ENCODE measurements around the gene EDEM2. TPM values are rescaled to one million over a fixed set of nuclear protein-coding genes. Genes with fewer than 3 reads are reported as not detected.
"Not testable (repeated sequence)": the region's sequence is repeated elsewhere in the genome, so short reads cannot be mapped to it uniquely, and the experiment has no call there.

Gene EDEM2
- total RNA-seq, 2 experiments from 2014 or later: 29.7 to 30.5 TPM

DNA sequence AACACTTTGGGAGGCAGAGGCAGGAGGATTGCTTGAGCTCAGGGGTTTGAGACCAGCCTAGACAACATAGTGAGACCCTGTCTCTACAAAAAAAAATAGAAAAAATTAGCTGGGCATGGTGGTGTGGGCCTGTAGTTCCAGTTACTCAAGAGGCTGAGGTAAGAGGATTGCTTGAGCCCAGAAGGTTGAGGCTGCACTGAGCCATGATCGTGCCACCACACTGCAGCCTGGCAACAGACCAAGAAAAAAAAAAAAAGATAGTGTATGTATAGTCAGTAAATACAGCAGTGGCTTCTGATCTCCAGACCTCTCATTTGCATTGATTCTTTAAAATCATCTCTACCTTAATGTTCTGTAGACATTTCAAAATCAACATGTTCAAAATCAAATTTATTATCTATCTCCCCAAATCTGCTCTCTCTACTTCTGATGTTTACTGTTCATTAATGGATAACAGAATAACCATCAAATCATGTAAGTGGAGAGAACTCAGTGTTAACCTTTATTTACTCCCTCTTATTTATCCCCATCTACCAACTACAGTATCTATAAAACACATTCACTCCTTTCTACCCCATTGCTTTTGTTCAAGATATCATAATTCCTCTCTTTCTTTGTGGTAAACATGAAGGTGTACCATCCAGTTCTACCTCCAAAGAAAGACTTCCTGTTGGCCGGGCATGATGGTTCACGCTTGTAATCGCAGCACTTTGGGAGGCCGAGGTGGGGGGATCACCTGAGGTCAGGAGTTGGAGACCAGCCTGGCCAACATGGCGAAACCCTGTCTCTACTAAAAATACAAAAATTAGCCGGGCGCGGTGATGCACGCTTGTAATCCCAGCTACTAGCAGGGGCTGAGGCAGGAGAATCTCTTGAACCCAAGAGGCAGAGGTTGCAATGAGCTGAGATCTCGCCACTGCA, 32.4 kb upstream of the EDEM2 start:
- no peak overlapping the region for H3K27ac Mint-ChIP-seq
- H3K27me3 Mint-ChIP-seq: no peaks in the 10 kb centered on the region
- CTCF ChIA-PET: no interaction called here

DNA sequence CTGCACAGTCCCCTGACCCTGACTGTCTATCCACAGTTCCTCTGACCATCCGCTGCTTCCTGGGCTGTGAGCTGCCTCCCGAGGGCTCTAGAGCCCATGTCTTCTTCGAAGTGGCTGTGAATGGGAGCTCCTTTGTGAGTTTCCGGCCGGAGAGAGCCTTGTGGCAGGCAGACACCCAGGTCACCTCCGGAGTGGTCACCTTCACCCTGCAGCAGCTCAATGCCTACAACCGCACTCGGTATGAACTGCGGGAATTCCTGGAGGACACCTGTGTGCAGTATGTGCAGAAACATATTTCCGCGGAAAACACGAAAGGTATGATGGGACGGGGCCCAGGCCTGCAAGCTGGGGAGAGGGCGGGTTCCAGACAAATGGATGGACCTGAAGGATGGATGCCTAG, 29.0 kb upstream of the EDEM2 start:
- Mint-ChIP-seq H3K9me3 (no peaks in the 10 kb centered on the region), H3K27me3 (no peaks in the 10 kb centered on the region), H3K4me1 (peaks cover 13% of the 10 kb centered on the region), H3K4me3 (no peak overlapping the region), H3K27ac (no peak overlapping the region), H3K36me3 (ENCODE audit: low read depth) (no peaks in the 10 kb centered on the region)
- DNase-seq: no peak
- ChIA-PET CTCF (no interaction called here), POLR2A (interaction anchor here (1.0 kb wide), 1 partner anchor 105 kb away, joined by 4 read pairs; no protein-coding TSS in a partner anchor)

More for the DNA sequence above, 32.4 kb upstream of the EDEM2 start:
- no peaks in the 10 kb centered on the region for H3K9me3 Mint-ChIP-seq
- no peaks in the 10 kb centered on the region for H3K36me3 Mint-ChIP-seq (ENCODE audit: low read depth)
- DNase-seq: no peak
- POLR2A ChIA-PET: no interaction called here
- H3K4me3 Mint-ChIP-seq: no peak overlapping the region
- H3K4me1 Mint-ChIP-seq: no peaks in the 10 kb centered on the region

DNA sequence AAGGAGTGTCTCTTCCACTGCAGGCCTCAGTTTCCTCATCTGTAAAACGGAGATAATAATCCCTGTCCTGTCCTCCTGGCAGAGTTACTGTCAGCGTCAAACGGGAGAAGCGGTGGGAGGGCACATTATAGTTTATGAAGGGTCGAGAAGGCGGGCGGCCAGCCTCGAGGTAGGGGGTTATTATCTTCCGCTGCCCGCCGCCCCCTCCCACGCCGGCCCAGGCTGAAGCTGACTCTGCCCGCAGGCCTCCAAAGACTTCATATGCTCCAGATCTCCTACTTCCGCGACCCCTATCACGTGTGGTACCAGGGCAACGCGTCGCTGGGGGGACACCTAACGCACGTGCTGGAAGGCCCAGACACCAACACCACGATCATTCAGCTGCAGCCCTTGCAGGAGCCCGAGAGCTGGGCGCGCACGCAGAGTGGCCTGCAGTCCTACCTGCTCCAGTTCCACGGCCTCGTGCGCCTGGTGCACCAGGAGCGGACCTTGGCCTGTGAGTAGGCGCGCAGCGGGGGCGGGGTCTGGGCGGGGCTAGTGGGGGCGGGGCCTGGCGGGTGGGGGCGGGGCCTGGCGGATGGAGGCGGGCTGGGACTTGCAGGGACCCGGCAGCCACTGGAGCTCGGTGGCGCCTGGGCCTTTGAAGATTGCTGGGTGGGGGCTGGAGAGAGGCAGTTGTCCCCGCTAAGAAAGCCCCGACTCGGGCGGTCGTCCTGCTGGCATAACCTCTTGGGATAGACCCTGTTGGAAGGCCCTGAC, 27.5 kb upstream of the EDEM2 start:
- no peak overlapping the region for H3K4me3 Mint-ChIP-seq
- H3K27ac Mint-ChIP-seq: no peak overlapping the region
- H3K36me3 Mint-ChIP-seq (ENCODE audit: low read depth): no peaks in the 10 kb centered on the region
- no peak for DNase-seq
- peaks cover 13% of the 10 kb centered on the region for H3K4me1 Mint-ChIP-seq
- POLR2A ChIA-PET: no interaction called here
- CTCF ChIA-PET: no interaction called here
- H3K27me3 Mint-ChIP-seq: no peaks in the 10 kb centered on the region
- no peaks in the 10 kb centered on the region for H3K9me3 Mint-ChIP-seq

DNA sequence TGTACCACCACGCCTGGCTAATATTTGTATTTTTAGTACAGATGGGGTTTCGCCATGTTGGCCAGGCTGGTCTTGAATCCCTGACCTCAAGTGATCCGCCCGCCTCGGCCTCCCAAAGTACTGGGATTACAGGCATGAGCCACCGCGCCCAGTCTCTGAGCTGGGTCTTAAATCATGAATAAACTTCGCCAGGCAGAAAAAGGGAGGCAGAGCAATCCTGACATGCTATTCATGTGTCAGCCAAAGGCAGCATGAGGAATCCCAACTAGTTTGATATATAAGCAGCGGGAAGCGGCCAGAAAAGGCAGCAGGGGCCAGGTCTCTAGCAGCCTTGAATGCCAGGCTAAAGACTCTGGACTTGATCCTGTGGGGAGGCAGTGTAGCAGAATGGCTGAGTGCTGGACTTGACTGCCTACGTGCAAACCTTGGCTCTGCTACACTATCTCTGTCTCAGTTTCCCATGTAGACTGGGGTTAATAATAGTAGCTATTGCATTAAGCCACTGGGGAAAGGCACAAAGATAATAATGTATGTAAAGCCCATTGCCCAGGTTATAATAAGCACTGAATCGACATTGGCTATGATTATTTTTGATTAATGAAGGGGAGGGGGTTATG, 26.5 kb upstream of the EDEM2 start:
- no peak overlapping the region for H3K4me3 Mint-ChIP-seq
- peaks cover 13% of the 10 kb centered on the region for H3K4me1 Mint-ChIP-seq
- no peak for DNase-seq
- POLR2A ChIA-PET: interaction anchor here (0.5 kb wide), 1 partner anchor 945 kb away, joined by 3 read pairs; no protein-coding TSS in a partner anchor
- H3K9me3 Mint-ChIP-seq: no peaks in the 10 kb centered on the region
- H3K36me3 Mint-ChIP-seq (ENCODE audit: low read depth): no peaks in the 10 kb centered on the region
- H3K27me3 Mint-ChIP-seq: no peaks in the 10 kb centered on the region
- H3K27ac Mint-ChIP-seq: no peak overlapping the region
- CTCF ChIA-PET: no interaction called here

DNA sequence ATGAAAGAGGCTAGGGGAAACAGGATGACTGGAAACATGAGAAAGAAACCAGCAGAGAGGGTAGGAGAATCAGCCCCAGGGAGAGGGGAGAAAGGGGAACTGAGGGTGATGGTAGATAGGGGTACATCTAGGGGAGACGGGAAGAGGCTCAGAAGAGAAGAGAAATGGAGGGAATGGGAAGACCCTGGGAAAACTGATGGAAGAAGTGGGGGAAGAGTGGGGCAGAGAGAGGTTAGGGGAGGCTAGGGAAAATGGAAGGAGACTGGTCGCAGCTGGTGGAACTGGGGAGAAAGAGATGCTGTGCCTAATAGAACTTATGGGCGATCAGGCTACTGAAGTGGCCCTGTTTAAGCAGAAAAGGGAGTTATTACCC, 25.3 kb upstream of the EDEM2 start:
- H3K36me3 Mint-ChIP-seq (ENCODE audit: low read depth): no peaks in the 10 kb centered on the region
- H3K27me3 Mint-ChIP-seq: no peaks in the 10 kb centered on the region
- ChIA-PET CTCF (no interaction called here), POLR2A (no interaction called here)
- no peak overlapping the region for H3K27ac Mint-ChIP-seq
- no peaks in the 10 kb centered on the region for H3K9me3 Mint-ChIP-seq
- peak overlapping the region; percentile 48 for H3K4me3 Mint-ChIP-seq
- H3K4me1 Mint-ChIP-seq: peaks cover 13% of the 10 kb centered on the region
- DNase-seq: no peak

DNA sequence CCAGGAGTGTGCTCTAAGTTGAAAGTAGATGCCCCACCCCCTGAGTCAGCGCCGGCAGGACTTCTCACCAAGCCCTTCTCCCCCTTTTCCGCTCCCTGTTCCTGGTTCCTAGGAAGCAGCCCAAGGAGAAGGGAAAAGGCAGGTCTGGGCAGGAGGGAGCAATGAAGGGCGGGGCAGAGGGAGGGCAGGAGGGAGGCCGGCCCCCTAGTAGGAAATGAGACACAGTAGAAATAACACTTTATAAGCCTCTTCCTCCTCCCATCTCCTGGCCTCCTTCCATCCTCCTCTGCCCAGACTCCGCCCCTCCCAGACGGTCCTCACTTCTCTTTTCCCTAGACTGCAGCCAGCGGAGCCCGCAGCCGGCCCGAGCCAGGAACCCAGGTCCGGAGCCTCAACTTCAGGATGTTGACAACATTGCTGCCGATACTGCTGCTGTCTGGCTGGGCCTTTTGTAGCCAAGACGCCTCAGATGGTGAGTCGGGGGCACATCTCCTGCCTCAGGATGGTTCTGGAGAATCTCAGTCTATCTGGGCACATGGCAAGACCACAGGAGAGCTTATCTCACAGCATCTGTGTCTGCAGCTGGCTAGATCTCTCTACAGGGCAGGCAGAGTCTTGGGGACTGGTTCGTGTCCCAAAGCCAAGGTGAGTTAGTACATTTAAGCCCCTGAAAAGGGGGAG, 24.8 kb upstream of the EDEM2 start, which contains the start of gene PROCR:
Gene PROCR (plus strand): TSS at position 320 of the 681 bp plus-strand sequence. CDS start 83 bp downstream, at position 403.
- H3K27ac Mint-ChIP-seq: no peak within 1 kb of the TSS
- H3K4me3 Mint-ChIP-seq: peak within 1 kb of the TSS; percentile 48
- no peak for DNase-seq
- no peaks in the 10 kb centered on the region for H3K27me3 Mint-ChIP-seq
- no peaks in the 10 kb centered on the region for H3K9me3 Mint-ChIP-seq
- no peaks in the 10 kb centered on the region for H3K36me3 Mint-ChIP-seq (ENCODE audit: low read depth)
- ChIA-PET POLR2A (no interaction called here), CTCF (no interaction called here)
- peaks cover 13% of the 10 kb centered on the region for H3K4me1 Mint-ChIP-seq

DNA sequence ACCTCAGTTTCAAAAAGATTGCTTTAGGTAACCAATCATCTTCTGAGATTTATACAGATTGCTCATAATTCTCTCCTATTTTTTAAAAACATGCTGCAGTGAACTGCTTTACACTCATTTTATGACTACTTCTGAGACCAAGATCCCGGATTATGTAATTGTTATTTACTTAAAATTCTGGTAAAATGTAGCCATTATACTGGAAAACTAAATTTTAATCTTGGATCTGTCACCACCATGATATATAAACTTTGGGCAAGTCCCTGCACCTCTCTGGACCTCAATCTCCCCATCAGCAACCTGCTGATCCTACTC, 24.3 kb upstream of the EDEM2 start:
- no peak overlapping the region for H3K27ac Mint-ChIP-seq
- H3K36me3 Mint-ChIP-seq (ENCODE audit: low read depth): no peaks in the 10 kb centered on the region

DNA sequence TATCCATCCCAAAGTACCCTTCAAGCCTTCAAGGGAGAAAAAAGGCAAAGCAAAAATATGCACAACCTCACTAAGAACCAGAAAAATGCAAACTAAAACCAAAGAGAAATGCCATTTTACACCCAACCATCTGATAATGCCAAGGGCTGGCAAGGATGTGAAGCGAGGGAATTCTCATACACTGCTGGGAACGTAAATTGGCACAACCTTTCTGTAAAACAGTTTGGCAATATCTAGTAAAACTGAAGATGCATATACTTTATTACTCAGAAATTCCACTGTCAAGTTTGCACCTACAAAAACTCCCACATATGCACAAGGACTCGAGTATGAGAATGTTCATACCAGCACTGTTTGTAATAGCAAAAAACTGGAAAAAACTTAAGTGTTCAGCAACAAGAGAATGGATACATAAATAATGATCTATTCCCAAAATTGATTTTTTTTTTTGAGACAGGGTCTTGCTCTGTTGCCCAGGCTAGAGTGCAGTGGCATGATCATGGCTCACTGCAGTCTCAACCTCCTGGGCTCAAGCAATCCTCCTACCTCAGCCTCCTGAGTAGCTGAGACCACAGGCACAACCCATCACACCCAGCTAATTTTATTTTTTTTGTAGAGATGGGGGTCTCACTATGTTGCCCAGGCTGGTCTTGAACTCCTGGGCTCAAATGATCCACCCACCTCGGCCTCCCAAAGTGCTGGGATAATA, 21.7 kb upstream of the EDEM2 start:
- not testable (repeated sequence) for H3K27me3 Mint-ChIP-seq; H3K4me3 Mint-ChIP-seq; DNase-seq; H3K9me3 Mint-ChIP-seq; H3K27ac Mint-ChIP-seq; H3K36me3 Mint-ChIP-seq (ENCODE audit: low read depth)
- POLR2A ChIA-PET: interaction anchor here (1.6 kb wide), 1 partner anchor 22 kb away, joined by 5 read pairs; the partner anchor contains the start of gene EDEM2
- H3K4me1 Mint-ChIP-seq: peaks cover 16% of the 10 kb centered on the region
- CTCF ChIA-PET: interaction anchor here (1.0 to 1.4 kb wide), 2 partner anchors 22 to 72 kb away, joined by 4 read pairs; partner anchors contain the start of gene EDEM2

More for the DNA sequence above, 24.3 kb upstream of the EDEM2 start:
- peaks cover 13% of the 10 kb centered on the region for H3K4me1 Mint-ChIP-seq
- no peak overlapping the region for H3K4me3 Mint-ChIP-seq
- CTCF ChIA-PET: no interaction called here
- no peaks in the 10 kb centered on the region for H3K9me3 Mint-ChIP-seq
- no peak for DNase-seq
- no peaks in the 10 kb centered on the region for H3K27me3 Mint-ChIP-seq
- POLR2A ChIA-PET: no interaction called here

DNA sequence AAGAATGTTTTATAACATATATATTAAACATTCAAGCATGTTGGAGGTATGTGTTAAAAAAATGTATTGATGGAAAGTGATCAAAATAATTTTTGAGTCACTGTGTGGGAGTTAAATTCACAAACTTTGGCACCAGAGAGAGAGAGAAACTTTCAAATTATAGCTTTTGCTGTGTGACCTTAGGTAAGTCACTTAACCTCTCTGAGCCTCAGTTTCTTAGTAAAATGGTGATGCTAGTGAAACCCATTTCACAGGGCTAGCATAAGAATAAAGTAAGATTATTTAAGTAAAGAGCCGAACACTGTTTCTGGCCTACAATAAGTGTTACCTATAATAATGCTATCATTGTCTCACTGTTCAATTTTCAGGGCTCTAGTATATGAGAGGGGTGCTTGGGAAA, 20.7 kb upstream of the EDEM2 start:
- peaks cover 7% of the 10 kb centered on the region for H3K9me3 Mint-ChIP-seq
- CTCF ChIA-PET: interaction anchor here (0.7 to 1.4 kb wide), 3 partner anchors 21 to 83 kb away, joined by 3 to 4 read pairs (median 3); partner anchors contain the start of gene EDEM2
- POLR2A ChIA-PET: interaction anchor here (1.4 kb wide), 1 partner anchor 20 kb away, joined by 3 read pairs; the partner anchor contains the start of gene EDEM2
- no peak overlapping the region for H3K4me3 Mint-ChIP-seq
- no peak for DNase-seq
- H3K36me3 Mint-ChIP-seq (ENCODE audit: low read depth): peaks cover 6% of the 10 kb centered on the region
- peaks cover 11% of the 10 kb centered on the region for H3K27me3 Mint-ChIP-seq
- peaks cover 16% of the 10 kb centered on the region for H3K4me1 Mint-ChIP-seq
- no peak overlapping the region for H3K27ac Mint-ChIP-seq

DNA sequence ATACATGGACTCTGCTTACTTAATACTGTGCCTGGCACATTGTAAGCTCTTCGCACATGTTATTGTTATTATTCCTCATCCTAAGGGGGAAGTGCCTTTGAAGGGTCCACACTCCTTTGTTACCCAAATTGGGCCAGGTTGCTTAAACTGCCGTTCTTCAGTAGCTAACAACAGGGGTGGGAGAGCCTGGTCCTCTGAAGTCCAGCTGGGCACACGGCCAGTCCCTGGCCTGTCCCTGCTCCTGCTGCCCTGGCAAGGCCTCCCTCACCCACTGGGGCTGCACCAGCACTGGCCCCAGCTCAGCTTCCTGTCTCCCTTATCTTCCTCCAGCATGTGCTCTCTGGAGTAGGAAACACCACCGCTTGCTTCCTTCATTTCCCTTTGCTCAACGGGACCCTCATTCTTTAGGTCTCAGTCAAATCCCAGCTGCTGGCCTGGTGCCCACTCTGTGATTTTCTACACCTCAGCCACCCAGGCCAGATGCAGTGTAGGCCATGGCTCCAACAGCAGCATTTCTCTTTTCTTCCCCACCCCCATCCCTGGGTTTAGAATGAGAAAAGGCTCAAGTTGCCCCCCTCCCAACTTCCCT, 19.2 kb upstream of the EDEM2 start:
- peaks cover 8% of the 10 kb centered on the region for H3K36me3 Mint-ChIP-seq (ENCODE audit: low read depth)
- H3K4me3 Mint-ChIP-seq: no peak overlapping the region
- H3K27ac Mint-ChIP-seq: no peak overlapping the region
- peaks cover 10% of the 10 kb centered on the region for H3K4me1 Mint-ChIP-seq
- peaks cover 7% of the 10 kb centered on the region for H3K9me3 Mint-ChIP-seq
- DNase-seq: no peak
- H3K27me3 Mint-ChIP-seq: peaks cover 12% of the 10 kb centered on the region
- ChIA-PET POLR2A (interaction anchor here (1.4 kb wide), 1 partner anchor 19 kb away, joined by 3 read pairs; the partner anchor contains the start of gene EDEM2), CTCF (interaction anchor here (0.6 kb wide), 1 partner anchor 21 kb away, joined by 3 read pairs; no protein-coding TSS in a partner anchor)

DNA sequence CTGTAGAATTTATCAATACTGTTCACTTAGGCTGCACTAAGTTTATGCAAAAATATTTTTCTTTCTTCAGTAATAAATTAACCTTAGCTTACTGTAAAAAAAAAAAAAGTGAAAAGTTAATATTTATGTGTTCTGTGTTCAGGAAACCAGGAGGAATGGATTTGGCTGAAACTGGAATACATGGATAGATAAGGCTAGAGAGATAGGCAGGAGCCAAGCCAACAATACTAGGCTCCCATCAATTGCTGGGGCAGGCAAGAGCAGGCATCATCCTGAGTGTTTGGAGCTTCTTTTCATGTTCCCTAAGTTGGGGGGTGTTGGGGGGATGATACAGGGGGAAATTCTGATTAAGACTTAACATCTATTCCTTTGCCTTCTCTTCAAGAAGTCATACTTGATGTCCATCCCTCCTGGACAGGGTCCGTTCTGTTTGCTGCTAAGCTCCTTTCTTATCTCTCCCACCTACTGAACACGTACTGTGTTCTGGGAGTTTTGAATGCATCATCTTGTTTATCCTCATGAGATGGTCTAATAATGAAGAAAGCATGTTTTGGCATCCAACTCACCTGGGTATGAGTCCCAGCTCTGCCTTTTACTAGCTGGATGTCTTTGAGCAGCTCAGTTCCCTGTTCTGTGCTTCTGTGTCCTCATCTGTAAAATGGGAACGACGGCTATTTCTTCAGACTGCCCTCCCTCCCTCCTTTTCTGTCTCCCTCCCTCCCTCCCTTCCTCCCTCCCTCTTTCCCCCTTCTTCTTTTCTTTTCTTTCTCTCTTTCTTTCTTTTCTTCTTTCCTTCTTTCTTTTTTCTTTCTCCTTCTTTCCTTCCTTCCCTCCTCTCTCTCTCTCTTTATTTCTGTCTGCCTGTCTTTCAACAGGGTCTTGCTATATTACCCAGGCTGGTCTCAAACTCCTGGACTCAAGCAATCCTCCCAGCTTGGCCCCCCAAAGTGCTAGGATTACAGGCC, 18.4 kb upstream of the EDEM2 start:
- DNase-seq: no peak
- Mint-ChIP-seq H3K36me3 (ENCODE audit: low read depth) (peaks cover 8% of the 10 kb centered on the region), H3K9me3 (peaks cover 7% of the 10 kb centered on the region), H3K27me3 (peaks cover 12% of the 10 kb centered on the region), H3K4me1 (peaks cover 14% of the 10 kb centered on the region), H3K4me3 (no peak overlapping the region), H3K27ac (no peak overlapping the region)
- ChIA-PET CTCF (interaction anchor here (0.6 kb wide), 2 partner anchors 20 to 27 kb away, joined by 3 read pairs; no protein-coding TSS in a partner anchor), POLR2A (interaction anchor here (1.2 kb wide), 1 partner anchor 112 kb away, joined by 4 read pairs; the partner anchor contains the start of gene MMP24OS)
